Measurements from ENCODE around the gene ARRDC1. TPM values are rescaled to one million over a fixed set of nuclear protein-coding genes. Genes with fewer than 3 reads are reported as not detected.

Gene ARRDC1
- total RNA-seq, 3 donors from 2014 or later, result 23.8 to 122 (median 57.0) TPM

DNA sequence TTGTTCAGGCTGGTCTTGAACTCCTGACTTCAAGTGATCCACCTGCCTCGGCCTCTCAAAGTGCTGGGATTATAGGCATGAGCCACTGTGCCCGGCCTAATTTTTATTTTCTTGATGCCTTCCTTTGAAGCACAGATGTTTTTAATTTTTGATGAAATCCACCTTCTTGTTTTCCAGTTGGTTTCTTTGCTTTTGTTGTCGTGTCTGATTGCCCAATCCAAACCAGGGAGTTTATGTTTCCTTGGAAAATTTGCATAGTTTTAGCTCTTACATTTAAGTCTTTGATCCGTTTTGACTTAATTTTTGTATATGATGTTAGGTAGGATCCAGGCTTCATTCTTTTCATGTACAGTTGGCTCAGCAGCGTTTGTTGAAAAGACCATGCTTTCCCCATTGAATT lies 28.5 kb downstream of the ARRDC1 start:
- TF ChIP-seq POLR2A (IDR thresholded peaks at IDR 0.05), result no peak
- TF ChIP-seq, protein P1, sequence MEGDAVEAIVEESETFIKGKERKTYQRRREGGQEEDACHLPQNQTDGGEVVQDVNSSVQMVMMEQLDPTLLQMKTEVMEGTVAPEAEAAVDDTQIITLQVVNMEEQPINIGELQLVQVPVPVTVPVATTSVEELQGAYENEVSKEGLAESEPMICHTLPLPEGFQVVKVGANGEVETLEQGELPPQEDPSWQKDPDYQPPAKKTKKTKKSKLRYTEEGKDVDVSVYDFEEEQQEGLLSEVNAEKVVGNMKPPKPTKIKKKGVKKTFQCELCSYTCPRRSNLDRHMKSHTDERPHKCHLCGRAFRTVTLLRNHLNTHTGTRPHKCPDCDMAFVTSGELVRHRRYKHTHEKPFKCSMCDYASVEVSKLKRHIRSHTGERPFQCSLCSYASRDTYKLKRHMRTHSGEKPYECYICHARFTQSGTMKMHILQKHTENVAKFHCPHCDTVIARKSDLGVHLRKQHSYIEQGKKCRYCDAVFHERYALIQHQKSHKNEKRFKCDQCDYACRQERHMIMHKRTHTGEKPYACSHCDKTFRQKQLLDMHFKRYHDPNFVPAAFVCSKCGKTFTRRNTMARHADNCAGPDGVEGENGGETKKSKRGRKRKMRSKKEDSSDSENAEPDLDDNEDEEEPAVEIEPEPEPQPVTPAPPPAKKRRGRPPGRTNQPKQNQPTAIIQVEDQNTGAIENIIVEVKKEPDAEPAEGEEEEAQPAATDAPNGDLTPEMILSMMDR (IDR thresholded peaks at IDR 0.05), result no peak
- no peak overlapping the region for H3K4me3 ChIP-seq
- no peak overlapping the region for H3K27ac ChIP-seq
- no peaks in the 10 kb centered on the region for H3K36me3 ChIP-seq
- no peaks in the 10 kb centered on the region for H3K9me3 ChIP-seq
- intact Hi-C loops (cut with DNase I; ENCODE audit: low total_unique reads), result no loop called here
- peaks cover 0 to 10% of the 10 kb centered on the region in 2 donors for H3K4me1 ChIP-seq
- no peak for DNase-seq (ENCODE audit: low spot score in 2 of 2)
- no peaks in the 10 kb centered on the region for H3K27me3 ChIP-seq

GRCh38 chr9:137638680-137639079 lies 33.2 kb downstream of the ARRDC1 start:
- Histone ChIP-seq H3K4me3 (no peak overlapping the region), H3K27ac (no peak overlapping the region), H3K4me1 (no peaks in the 10 kb centered on the region), H3K27me3 (no peaks in the 10 kb centered on the region), H3K9me3 (no peaks in the 10 kb centered on the region), H3K36me3 (no peaks in the 10 kb centered on the region)
- intact Hi-C loops (cut with DNase I; ENCODE audit: low total_unique reads), result no loop called here
- no peak for DNase-seq (ENCODE audit: low spot score in 2 of 2)
- no peak for TF ChIP-seq POLR2A (IDR thresholded peaks at IDR 0.05)
- TF ChIP-seq POLR2AphosphoS5 (IDR thresholded peaks at IDR 0.05), result no peak
- TF ChIP-seq, protein P1 (IDR thresholded peaks at IDR 0.05), result no peak

GRCh38 chr9:137639303-137640051 lies 34.0 kb downstream of the ARRDC1 start:
- intact Hi-C loops (cut with DNase I; ENCODE audit: low total_unique reads), result no loop called here
- Histone ChIP-seq H3K36me3 (no peaks in the 10 kb centered on the region), H3K27ac (peak overlapping the region in 1 of 2 donors; percentile 8), H3K4me1 (no peaks in the 10 kb centered on the region), H3K9me3 (no peaks in the 10 kb centered on the region), H3K27me3 (no peaks in the 10 kb centered on the region), H3K4me3 (peak overlapping the region in 1 of 3 donors; percentile 36)
- DNase-seq (ENCODE audit: low spot score in 2 of 2), result no peak
- TF ChIP-seq POLR2A (IDR thresholded peaks at IDR 0.05) (no peak), POLR2AphosphoS5 (IDR thresholded peaks at IDR 0.05) (no peak)
- TF ChIP-seq, protein P1 (IDR thresholded peaks at IDR 0.05), result no peak

- no peaks in the 10 kb centered on the region for H3K9me3 ChIP-seq
- intact Hi-C loops (cut with DNase I; ENCODE audit: low total_unique reads), result no loop called here
- no peak overlapping the region for H3K27ac ChIP-seq
- no peak overlapping the region for H3K4me3 ChIP-seq
- no peaks in the 10 kb centered on the region for H3K27me3 ChIP-seq
- H3K36me3 ChIP-seq, result no peaks in the 10 kb centered on the region
- no peaks in the 10 kb centered on the region for H3K4me1 ChIP-seq
- TF ChIP-seq, protein P1 (IDR thresholded peaks at IDR 0.05), result no peak
- TF ChIP-seq POLR2A (IDR thresholded peaks at IDR 0.05), result no peak
- TF ChIP-seq POLR2AphosphoS5 (IDR thresholded peaks at IDR 0.05), result no peak
- DNase-seq (ENCODE audit: low spot score in 2 of 2), result no peak
These were observed 35.4 kb downstream of the ARRDC1 start for GRCh38 chr9:137640862-137641261.

DNA sequence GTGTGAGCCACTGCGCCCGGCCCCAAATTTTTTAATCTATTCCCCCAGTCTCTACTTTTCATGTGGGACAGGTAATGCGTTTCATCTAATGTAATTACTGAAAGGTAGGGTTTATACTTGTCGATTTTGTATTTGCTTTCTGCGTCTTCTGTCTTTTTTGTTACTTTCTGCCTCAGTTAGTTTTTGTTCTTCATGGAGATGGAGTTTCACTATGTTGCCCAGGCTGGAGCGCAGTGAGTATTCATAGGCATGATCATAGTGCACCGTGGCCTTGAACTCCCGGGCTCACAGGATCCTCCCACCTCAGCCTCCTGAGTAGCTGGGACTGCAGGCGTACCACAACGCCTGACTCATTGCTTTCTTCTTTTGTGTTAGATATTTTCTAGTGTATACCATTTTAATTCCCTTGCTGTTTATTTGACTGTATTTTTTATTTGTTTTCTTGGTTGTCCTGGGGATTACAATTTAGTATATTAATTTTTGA lies 36.7 kb downstream of the ARRDC1 start:
- no peak for TF ChIP-seq POLR2AphosphoS5 (IDR thresholded peaks at IDR 0.05)
- TF ChIP-seq, protein P1 (IDR thresholded peaks at IDR 0.05), result no peak
- TF ChIP-seq POLR2A (IDR thresholded peaks at IDR 0.05), result no peak
- H3K36me3 ChIP-seq, result no peaks in the 10 kb centered on the region
- no peak for DNase-seq (ENCODE audit: low spot score in 2 of 2)
- H3K4me1 ChIP-seq, result no peaks in the 10 kb centered on the region
- no peaks in the 10 kb centered on the region for H3K9me3 ChIP-seq
- no peak overlapping the region for H3K4me3 ChIP-seq
- no peaks in the 10 kb centered on the region for H3K27me3 ChIP-seq
- no peak overlapping the region for H3K27ac ChIP-seq
- intact Hi-C loops (cut with DNase I; ENCODE audit: low total_unique reads), result no loop called here
